SW480 (cell line): ENCODE measurements around the gene ANAPC5.
A peak's percentile ranks its signal among the peaks of the same experiment; 100 is the strongest.
"Not testable (repeated sequence)": the region's sequence is repeated elsewhere in the genome, so short reads cannot be mapped to it uniquely, and the experiment has no call there.

ENCODE experiments used
- DNase-seq: peaks from one replicate; pipeline ENCODE4 v3.0.0-alpha.2; 2016; ENCODE audit warnings: low spot score

Gene ANAPC5

DNA sequence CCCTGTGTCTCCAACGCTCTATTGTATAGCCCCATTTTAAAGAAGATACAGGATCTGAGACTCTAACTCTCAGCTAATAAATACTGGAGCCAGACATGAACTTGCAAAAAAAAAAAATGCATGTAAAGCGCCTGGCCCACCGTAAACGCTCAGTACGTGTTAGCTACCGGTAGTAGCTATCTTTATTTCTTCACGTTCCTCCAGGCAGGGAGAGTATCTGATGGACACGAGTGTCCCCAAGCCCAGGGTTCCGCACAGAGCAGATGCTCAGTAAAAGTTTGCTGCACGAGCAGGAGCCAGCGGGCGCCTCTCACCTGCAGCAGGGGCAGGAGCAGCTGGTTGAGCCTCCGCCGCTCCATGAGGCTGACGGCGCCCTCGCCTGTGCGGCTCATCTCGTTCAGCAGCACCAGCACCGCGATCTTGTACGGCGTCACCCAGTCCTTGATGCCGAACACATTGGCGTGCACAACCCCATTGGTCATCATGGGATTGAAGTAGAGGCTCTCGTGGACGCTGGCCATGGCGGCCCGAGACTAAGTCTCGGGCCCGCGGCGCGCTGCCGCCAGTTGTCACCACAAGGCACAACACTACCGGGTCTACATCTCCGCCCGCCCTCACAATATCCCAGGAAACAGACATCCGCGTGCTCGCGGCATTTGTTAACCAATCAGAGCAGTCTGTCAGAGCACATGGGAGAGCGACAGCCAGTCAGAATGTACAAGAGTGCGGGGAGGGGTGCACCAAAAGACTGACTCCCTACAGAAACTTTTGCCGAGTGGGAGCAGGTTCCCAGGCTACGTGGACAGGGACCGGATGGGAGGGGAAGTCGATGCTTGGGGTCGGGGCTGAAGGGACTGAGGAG, at the start of gene ANAPC5:
Gene ANAPC5, minus strand, starts transcription at position 592 of the 862 bp plus-strand sequence. Its CDS starts 71 bp downstream, at position 521.
- peak; percentile 99 for DNase-seq

DNA sequence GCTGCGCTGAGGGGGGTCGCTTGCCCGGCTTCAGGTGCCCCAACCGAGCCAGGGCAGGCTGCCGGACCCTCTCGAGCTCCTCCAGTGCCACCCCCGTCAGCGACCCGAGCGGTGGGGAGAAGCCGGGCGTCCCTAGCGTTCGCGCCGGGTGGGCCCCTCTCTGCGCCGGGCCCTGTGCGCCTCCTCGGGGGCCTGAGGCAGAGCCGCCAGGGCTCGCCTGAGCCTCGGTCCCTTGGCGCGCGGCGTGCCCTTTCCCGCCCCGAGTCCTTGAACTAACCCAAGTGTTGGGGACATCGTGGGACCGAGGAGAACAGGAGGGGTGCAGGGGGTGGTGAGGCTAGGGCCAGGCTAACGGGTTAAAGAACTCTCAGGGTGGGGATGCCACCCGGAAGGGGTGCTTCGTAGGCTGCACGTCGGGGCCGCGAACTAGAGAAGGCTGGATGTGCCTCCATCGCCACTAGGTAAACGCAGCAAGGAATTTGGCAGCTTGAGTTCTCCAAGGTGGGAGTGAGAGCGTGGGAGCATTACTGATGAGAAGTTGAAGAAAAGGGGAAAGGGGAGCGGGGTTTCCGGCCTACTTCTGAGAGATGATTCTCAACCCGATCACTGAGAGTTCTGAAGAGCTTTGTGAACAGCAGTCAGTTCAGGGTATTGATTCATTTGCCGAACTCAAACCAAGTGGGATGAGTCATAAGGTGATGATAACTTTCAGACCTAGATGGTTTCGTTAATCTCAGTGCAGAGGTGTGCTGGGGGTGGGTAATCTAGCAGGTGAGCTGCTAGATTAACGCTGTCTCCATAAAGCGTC, 48.3 kb upstream of the ANAPC5 start:
- DNase-seq, result peak; percentile 52

- DNase-seq, result peak; percentile 97
Observed at GRCh38 chr12:121399391-121400331, 47.5 kb upstream of the ANAPC5 start, which contains the start of gene RNF34. Gene RNF34 (plus strand): TSS chr12:121400118. CDS start chr12:121400213, 95 bp downstream.

DNA sequence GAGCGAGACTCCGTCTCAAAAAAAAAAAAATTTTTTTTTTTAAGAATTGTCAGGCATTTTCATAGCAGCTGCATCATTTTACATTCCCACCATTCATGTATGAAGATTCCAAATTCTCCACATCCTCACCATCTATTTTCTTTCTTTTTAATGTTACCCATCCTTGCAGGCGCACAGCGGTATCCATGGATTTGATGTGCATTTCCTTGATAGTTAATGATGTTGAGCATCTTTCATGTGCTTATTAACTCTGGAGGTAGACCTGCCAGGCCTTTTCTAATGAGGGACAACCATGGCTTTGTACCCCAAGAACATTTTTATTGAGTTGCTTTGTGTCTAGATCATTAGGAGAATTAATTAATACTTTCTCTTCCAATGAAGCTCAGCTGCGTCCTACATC, 46.1 kb upstream of the ANAPC5 start:
- DNase-seq, result no peak

DNA sequence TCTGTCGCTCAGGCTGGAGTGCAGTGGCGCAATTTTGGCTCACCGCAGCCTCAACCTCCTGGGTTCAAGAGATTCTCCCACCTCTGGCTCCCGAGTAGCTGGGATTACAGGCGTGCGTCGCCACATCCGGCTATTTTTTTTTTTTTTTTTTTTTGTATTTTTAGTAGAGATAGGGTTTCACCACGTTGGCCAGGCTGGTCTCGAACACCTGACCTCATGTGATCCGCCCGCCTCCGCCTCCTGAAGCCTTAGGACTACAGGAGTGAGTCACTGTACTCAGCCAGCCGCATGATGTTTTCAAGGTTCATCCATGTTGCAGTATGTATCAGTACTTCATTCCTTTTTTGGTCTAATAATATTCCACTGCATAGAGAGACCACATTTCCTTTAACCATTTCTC, 45.3 kb upstream of the ANAPC5 start:
- no peak for DNase-seq

DNA sequence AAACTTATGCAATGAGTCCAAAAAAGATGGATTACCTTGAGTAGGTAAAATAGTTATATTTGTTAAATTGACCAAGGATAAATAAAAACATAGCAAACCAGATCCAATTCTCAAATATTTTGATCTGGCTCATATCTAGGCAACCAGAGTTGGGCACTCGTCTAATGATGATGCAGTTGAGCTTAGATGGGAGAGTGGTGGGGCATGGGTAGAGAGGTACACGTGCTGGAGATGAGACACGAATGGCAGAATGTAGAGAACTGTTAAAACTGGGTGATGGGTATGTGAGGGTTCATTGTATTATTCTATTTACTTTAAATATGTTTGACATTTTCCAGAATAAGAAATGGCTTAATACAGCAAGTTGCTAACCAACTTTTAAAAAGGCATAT, 40.1 kb upstream of the ANAPC5 start:
- DNase-seq, result no peak

DNA sequence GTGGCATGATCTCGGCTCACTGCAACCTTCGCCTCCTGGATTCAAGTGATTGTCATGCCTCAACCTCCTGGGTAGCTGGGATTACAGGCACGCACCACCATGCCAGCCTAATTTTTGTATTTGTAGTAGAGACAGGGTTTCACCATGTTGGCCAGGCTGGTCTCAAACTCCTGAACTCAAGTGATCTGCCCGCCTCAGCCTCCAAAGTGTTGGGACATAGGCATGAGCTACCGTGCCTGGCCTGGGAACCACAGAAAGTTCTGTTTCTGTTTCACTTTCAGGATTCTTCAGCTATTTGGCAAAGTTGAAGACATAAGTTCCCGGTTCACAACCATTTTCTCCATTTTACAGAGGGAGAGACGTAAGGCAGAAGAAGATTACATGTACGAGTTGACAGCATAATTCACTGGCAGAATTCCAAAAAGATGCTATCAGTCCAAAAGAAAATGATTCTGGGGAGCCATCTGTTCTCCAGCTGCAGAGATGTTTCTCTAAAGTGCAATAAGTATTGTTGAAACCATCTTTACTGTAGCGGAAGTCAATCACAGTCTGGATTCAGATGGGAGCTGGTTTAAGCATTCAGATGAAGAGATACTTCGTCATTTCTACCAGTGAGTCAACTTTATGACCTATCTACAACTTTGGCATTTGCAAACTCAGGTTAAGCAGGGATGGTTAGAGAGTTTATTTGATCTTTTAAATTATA, 39.6 kb upstream of the ANAPC5 start:
- no peak for DNase-seq

GRCh38 chr12:121390856-121391255, 38.6 kb upstream of the ANAPC5 start:
- no peak for DNase-seq

DNA sequence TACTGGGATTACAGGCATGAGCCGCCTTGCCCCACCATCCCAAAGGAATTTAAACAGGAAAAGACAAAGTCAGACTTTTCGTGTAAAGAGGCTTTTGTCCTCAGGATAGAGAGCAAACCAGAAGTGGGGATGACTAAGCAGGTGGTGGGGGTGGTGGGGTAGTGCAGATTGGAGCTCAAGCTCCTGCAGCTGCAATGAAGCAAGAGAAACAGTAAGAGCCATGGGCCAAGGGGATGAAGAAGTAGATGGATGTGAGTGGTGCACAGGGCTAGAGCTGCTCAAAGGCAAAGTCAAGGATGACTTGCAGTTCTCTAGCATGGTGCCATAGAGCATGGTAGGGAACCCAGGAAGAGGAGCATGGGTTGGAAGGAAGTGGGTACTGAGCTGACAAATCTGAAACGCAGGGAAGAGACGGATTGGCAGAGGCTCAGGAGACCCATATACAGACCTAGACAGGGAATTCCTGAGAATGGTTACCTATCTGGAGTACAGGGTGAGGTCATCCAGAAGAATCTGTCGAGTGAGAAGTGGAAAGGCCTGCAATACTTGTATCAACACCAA, 36.3 kb upstream of the ANAPC5 start:
- no peak for DNase-seq

DNA sequence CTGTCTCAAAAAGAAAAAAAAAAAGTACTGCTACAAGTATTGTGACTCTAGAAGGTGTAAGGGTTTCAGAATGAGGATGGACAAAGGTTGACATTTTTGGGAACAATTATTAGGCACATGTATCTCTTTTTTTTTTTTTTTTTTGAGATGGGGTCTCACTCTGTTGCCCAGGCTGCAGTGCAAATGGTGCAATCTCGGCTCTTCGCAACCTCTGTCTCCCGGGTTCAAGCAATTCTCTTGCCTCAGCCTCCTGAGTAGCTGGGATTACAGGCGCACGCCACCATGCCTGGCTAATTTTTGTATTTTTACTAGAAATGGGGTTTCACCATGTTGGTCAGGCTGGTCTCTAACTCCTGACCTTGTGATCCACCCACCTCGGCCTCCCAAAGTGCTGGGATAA, 32.7 kb upstream of the ANAPC5 start:
- not testable (repeated sequence) for DNase-seq

DNA sequence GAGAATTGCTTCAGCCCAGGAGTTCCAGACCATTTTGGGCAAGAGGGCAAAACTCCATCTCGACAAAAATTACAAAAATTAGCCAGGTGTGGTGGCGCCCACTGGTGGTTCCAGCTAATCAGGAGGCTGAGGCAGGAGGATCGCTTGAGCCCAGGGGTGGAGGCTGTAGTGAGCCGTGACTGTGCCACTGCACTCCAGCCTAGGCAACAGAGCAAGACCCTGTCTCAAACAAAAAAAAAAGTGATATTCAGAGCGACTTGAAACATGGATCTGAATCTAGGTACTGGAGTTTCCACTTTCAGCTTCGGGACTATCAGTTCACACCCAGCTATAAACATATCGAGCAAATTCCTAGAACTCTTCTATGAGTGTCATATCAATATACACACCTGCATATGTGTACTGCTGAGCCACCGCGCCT, 31.4 kb upstream of the ANAPC5 start:
- DNase-seq, result no peak

GRCh38 chr12:121379945-121380344, 27.7 kb upstream of the ANAPC5 start:
- DNase-seq, result no peak

GRCh38 chr12:121378736-121379135, 26.5 kb upstream of the ANAPC5 start:
- DNase-seq, result no peak

GRCh38 chr12:121376754-121377697, 24.8 kb upstream of the ANAPC5 start:
- DNase-seq, result peak; percentile 47

DNA sequence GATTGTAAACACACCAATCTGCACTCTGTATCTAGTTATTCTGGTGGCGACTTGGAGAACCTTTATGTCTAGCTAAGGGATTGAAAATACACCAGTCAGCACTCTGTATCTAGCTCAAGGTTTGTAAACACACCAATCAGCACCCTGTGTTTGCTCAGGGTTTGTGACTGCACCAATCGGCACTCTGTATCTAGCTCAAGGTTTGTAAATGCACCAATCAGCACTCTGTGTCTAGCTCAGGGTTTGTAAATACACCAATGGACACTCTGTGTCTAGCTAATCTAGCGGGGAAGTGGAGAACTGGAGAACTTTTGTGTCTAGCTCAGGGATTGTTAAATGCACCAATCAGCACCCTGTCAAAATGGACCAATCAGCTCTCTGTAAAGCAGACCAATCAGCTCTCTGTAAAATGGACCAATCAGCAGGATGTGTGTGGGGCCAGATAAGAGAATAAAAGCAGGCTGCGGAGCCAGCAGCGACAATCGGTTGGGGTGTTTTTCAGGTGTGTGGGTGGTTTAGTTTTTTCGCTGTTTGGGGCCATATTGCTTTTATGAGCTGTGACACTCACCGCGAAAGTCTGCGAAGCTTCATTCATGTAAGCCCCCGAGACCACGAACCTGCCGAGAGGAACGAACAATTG, 22.9 kb upstream of the ANAPC5 start:
- not testable (repeated sequence) for DNase-seq

- DNase-seq, result not testable (repeated sequence)
Observed at GRCh38 chr12:121374336-121374735, 22.1 kb upstream of the ANAPC5 start.

DNA sequence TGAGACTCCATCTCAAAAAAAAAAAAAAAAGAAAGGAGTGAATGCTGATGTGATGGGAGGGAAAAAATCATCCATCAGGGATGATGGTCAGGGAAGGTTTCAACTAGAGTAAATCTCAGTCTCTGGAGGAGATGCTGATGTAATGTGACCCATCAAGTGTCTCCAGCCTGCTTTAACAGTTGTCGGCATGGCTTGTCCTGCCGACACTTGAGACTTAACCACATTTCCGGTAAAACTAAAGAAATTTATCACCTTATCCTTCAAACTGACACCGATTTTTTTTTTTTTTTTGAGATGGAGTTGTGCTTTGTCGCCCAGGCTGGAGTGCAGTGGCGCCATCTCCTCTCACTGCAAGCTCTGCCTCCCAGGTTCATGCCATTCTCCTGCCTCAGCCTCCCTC, 21.5 kb upstream of the ANAPC5 start:
- DNase-seq, result no peak

DNA sequence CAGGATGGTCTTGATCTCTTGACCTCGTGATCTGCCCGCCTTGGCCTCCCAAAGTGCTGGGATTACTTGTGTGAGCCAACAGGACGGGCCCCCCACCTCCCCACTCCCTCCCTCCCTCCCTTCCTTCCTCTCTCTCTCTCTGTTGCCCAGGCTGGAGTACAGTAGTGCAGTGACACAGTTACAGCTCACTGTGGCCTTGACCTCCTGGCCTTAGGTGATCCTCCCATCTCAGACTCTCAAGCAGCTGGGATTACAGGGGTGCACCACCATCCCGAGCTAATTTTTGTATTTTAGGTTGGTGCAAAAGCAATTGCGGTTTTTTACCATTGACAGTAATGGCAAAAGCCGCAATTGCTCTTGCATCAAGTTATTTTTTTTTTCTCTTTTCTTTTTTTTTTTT, 19.2 kb upstream of the ANAPC5 start:
- no peak for DNase-seq

GRCh38 chr12:121366063-121366459, 13.8 kb upstream of the ANAPC5 start:
- DNase-seq, result no peak
